Measurements from ENCODE around the gene VMAC.
"Not testable (repeated sequence)": the region's sequence is repeated elsewhere in the genome, so short reads cannot be mapped to it uniquely, and the experiment has no call there.

The VMAC gene

DNA sequence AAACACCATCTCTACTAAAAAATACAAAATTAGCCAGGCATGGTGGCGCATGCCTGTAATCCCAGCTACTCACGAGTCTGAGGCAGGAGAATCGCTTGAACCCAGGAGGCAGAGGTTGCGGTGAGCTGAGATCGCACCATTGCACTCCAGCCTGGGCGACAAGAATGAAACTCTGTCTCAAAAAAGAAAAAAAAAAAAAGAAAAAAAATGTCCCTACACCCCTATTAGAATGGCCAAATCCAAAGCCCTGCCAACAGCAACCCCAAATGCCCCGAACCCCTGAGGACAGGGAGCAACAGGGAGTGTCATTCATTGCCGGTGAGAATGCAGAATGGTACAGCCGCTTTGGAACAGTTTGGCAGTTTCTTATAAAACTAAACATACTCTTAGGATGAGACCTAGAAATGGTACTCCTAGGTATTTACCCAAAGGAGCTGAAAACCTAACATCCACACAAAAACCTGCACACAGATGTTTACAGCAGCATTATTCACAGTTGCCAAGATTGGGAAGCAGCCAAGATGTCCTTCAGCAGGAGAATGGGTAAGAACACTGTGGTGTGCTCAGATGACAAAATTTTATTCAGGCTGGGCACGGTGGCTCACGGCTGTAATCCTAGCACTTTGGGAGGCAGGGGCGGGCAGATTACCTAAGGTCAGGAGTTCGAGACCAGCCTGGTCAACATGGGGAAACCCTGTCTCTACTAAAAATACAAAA, 21.4 kb upstream of the VMAC start:
- DNase-seq (ENCODE audit: low read depth in 2 of 2): not testable (repeated sequence)

DNA sequence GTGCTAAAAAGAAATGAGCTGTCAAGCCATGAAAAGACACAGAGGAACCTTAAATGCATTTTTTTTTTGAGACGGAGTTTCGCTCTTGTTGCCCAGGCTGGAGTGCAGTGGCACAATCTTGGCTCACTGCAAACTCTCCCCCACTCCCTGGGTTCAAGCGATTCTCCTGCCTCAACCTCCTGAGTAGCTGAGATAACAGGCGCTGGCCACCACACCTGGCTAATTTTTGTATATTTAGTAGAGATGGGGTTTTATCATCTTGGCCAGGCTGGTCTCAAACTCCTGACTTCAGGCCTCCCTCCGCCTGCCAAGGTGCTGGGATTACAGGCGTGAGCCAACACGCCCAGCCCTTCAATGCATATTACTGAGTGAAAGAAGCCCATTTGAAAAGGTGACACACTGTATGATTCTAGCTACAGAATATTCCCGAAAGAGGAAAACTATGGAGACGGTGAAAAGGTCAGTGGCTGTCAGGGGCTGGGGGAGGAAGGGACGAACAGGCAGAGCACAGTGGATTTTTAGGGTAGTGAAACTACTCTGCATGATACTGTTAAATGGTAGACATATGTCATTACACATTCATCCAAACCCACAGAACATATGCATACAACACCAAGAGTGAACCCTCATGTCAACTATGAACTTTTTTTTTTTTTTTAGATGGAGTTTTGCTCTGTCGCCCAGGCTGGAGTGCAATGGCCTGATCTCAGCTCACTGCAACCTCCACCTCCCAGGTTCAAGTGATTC, 20.4 kb upstream of the VMAC start:
- not testable (repeated sequence) for DNase-seq (ENCODE audit: low read depth in 2 of 2)

DNA sequence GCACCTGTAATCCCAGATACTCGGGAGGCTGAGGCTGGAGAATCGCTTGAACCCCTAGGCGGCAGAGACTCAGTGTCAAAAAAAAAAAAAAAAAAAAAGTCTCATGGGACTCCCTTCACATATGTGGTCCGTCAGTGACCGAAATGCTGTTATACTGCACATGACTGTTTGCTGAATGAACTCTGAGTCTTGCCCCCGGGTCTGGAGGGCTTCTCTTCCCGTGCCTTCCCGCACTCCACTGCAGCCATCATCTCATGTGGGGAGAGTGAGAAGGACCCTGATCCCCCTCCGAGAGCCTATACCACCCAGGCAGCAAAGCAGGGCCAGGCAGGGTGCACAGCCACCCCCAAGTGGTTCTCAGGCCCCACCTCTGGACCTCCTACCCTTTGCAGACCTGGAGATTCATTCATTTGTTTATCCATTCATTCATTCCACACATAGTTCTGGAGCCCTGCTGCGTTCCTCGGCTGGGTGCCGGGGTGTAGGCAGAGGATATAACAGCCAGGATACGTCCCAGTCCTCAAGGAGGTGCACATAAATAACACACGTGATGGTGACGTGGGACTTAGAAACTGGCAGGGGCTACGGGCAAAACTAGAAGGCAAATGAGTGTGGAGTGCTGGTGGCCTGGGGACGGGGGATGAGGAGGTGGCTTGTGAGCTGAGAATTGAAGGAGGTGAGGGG, 15.2 kb upstream of the VMAC start:
- no peak for DNase-seq (ENCODE audit: low read depth in 2 of 2)

DNA sequence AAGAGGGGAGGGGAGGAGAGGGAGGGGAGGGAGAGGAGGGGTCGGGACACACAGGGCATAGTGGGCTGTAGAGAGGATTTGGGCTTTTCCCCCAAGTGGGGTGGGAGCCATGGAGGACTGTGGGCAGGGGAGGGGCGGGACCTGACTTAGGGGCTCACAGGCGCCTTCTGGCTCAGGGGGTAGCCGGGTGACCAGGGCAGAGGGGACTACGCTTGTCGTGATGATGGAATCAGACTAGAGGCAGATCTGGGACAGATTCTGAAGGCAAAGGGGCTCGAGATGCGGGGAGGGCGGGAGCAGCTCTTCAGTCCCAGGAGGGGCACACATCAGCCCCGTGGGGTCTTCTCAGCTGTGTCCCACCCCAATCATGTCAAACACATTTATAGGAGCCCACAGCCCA, 14.6 kb upstream of the VMAC start:
- DNase-seq (ENCODE audit: low read depth in 2 of 2): no peak

DNA sequence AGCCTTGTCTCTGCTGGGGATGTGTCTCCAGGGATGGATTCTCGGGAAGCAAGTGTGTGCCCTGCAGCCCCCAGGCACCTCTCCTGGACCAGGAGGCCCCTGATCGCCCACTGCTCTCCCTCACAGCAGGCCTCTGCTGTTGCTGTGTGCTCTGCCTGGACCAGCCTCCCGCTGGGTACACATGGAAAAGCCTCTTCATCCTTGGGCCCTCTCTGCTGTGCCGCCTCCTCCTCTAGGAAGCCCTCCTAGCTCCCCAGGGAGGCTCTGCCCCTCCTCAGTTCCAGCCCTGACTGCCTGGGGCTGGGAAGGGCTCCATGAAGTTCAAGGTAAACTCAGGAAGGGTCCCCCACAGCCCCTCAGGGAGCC, 13.1 kb upstream of the VMAC start:
- DNase-seq (ENCODE audit: low read depth in 2 of 2): no peak

DNA sequence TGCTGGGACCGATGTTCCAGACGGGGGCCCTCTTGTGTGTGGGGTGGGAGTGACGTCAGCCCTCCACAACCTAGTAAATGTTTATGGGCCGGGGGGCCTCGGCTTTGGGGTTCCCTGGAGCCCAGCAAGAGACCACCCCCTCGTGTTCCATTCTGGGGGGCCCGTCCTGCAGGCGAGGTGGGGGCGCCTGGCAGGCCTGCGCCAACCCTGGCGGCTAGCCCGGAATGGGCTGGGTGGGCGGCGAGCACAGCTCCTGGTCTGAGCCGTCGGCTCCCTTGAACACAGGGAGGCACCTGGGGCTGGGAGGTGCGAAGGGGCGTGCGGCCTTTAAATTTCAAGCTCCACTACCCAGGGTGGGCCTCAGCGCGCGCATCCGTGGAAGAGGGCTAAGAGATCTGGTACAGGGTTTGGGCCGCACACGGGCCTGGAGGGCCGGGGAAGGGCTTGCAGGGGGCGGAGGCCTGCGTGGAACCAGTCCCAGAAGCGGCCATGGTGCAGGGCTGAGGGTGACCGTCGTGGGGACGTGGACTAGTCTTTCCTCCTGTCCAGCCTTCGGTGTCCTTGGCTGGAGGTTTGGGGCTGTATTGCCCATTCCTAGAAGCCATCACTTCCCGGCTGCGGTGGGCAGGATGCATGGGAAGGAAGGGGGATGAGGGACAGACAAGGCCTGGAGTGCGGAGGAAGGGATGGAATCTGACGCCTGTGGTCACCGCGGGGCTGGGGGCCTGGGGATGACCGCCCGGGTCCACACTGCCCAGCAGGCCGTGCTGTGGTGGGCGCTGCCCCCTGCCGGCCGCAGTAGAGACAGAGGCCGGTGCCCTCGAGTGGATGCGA, 12.5 kb upstream of the VMAC start:
- no peak for DNase-seq (ENCODE audit: low read depth in 2 of 2)

DNA sequence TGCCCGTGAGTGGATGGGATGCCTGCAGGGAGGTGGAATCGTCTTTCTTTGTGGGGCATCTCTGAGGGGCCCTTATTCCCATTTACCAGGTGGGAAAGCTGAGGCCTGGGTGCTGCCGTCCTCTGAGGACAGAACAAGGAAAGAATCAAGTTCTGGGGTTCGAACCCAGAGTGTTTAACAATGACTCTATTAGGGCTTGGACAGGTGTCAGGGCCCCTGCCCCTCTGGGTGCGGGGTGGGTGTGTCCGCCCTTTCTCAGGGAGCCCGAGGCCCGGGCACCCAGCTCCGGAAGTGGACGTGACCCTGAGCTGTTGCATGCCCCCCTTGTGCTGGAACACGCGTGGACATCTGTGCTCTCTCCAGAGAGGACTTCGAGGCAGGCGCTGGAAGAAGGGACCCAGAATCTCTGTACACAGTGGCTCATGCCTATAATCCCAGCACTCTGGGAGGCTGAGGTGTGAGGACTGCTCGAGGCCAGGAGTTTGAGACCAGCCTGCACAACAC, 11.8 kb upstream of the VMAC start:
- no peak for DNase-seq (ENCODE audit: low read depth in 2 of 2)

DNA sequence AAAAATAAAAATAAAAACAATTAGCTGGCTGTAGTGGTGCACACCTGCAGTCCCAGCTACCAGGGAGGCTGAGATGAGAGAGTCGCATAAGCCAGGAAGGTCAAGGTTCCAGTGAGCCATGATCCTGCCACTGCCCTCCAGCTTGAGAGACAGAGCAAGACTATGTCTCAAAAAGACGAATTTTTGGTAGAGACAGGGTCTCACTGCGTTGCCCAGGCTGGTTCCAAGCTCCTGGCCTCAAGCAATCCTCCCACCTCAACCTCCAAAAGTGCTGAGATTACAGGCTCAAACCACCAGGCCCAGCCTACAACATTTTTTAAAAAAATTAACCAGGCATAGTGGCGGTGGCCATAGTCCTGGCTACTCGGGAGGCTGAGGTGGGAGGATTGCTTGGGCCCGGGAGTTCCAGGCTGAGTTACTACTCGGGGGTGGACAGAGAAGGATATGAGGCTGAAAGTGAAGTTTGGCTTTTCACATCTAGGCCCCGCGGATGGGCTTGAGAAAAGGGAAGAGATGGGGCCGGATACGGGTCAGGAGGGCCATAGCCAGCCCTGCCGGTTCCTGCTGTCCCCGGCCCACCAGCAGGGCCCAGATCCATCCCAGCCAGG, 11.3 kb upstream of the VMAC start:
- no peak for DNase-seq (ENCODE audit: low read depth in 2 of 2)

DNA sequence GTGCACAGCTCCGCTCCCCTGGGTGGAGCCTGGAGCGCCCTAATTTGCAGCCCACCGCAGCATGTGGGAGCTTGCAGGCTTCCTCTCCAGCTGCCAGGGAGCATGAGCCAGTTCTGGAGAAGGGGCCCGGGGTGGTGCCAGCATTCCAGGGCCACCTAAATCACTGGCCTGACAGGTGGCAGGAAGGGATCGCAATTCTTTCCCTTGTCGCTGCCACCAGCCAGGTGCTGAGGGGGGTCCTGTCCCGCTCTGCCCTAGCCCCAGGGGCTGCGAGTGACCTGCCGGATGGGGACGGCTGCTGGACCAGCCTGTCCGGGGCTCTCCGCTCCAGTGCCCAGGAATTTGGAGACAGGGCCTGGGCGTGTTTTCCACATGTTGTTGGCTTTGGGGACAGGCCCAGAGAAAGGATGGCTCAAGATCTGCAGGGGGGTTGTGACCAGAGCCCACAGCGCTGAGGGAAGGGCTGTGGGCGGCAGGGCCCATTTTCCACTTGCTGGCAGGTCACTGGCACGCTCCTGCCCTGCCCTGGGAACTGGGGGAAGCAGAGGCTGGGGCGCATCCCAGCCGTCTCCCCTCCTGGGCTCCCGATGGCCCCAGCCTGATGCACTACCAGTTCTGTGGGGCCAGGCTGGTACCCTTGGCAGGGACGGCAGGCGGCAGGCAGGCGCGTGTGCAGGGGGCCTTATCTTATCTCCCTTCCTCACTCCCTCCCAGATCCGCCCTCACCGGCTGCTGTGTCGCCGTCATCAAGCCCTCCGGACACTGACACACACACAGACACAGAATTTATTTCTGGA, 10.6 kb upstream of the VMAC start:
- no peak for DNase-seq (ENCODE audit: low read depth in 2 of 2)

DNA sequence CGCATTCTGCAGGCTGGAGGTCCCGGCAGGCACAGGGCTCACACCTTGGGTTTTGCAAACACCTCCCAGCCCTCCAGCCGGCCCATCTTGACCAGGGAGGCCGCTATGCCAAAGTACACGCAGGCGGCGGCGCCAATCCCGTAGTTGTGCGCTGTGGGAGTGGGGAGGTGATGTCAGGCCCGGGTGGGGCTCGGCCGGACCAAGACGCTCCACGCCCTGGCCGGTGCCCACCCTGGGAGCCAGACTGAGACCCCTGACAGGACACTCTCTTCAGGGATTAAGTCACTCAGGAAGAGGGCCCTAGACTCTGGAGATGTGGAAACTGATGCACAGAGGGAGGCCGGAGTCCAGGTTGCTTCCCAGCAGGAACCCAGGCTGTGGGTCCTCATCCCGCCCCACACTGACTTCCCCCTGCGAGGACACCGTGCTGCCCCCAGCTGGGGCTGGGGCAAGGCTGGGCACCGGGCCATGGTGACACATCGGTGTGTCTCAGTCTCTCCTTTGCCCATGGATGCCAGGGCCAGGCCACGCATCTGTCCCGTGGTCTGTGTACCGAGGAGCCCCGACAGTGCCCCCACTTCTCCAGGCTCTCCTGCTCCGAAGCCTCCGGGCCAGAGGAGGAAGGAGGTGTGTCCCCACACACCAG, 9.8 kb upstream of the VMAC start:
- DNase-seq (ENCODE audit: low read depth in 2 of 2): no peak

DNA sequence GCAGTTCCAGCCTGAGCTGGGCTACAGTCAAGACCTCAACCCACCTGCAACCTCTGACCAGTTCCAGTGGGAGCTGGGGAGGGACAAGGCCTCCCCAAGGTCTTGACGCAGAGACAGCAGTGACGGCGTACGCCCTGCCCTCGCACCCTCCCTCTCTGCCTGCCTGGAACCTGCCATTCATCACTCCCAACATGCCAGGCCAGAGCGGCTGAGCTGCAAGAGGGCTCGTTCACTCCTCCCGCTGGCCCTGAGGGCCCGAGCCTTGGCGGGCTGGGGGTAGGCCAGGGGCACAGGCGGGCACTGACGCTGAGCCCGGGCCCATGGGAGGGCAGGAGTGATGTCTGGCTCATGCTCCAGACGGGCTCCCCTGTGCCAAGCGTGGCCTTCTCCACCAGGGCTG, 9.3 kb upstream of the VMAC start:
- DNase-seq (ENCODE audit: low read depth in 2 of 2): no peak

DNA sequence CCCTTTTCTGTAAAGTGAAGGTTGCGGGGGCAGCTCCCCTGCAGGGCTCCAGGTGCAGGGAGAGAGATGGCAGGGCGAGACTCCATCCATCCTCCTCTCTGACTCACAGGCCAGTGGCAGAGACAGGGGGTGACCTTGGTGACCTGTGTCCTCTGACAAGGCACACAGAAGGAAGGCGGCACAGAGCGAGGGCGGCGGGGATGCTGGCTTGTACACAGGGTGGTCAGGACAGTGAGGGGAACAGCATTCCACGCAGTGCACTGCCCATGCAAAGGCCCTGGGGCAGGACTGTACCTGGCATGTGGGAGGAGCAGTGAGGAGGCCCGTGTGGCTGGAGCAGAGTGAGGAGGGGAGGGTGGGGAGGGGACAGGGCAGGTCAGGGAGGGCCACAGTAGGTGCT, 8.8 kb upstream of the VMAC start:
- no peak for DNase-seq (ENCODE audit: low read depth in 2 of 2)

DNA sequence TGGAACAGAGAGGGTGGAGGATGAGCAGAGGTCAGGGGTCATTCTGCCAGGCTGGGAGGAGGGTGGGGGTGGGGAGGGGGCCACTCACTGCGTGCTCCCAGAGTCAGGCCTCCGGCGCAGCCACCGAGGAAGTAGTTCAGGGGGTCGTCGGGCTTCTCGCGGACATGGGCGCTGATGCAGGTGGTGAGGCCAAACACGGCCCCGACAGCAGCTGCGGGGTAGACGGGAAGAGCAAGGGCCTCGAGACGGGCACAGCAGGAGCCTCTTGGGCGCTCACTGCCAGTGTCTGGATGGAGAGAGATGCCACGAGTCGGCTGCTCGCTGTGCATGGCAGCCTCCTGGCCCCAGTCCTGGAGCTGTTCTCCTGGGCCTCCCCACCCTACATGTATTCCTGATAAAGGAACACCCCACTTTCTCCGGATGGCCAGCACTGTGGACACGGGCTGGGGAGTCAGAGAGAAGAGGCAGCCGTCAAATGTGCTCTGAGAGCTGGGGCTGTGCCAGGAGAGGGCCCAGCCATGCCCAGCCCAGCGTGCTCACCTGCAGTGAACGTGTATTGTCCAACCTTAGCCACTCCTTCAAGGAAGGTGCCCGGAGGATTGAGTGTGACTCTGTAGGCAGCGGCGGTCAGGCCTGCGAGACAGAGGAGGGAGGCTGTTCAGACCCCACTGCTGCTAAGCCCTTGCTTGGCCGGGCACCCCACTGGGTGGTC, 8.2 kb upstream of the VMAC start:
- no peak for DNase-seq (ENCODE audit: low read depth in 2 of 2)

DNA sequence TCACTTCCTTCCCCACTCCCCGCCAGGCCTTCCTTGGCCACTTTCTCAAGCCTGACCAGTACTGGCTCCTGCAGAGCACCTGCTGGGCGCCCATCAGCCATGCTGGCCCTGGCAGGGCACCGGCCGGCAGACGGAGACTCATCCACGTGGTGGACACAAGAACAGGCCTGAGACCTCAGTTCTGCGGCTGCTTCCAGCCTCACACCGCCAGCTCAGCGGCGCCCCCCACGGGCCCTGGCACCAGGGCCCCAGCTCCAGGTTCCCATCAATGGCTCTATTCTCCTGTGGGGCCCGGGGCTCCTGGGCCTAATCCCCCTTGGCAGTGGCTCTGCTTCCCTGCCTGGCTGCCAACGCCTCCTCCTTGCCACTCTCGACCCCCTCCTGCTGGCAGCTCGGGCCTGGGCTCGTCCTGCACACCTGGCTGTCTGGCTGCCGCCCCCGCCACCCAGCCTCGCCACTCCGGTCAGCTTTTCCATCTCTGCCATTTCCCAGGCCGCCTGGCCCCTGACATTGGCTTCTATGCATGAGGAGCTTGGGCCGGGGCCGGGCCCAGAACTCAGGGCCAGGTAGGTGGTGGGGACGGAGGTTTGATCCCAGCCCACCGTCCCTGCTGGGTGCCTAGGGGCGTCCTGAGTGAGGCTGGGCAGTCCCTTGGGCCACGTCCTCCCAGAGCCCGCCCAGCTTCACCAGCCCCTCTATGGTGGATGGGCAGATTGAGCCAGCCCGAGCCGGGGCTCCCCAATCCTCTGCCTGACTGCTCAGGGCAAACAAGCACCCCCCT, 7.3 kb upstream of the VMAC start:
- no peak for DNase-seq (ENCODE audit: low read depth in 2 of 2)

DNA sequence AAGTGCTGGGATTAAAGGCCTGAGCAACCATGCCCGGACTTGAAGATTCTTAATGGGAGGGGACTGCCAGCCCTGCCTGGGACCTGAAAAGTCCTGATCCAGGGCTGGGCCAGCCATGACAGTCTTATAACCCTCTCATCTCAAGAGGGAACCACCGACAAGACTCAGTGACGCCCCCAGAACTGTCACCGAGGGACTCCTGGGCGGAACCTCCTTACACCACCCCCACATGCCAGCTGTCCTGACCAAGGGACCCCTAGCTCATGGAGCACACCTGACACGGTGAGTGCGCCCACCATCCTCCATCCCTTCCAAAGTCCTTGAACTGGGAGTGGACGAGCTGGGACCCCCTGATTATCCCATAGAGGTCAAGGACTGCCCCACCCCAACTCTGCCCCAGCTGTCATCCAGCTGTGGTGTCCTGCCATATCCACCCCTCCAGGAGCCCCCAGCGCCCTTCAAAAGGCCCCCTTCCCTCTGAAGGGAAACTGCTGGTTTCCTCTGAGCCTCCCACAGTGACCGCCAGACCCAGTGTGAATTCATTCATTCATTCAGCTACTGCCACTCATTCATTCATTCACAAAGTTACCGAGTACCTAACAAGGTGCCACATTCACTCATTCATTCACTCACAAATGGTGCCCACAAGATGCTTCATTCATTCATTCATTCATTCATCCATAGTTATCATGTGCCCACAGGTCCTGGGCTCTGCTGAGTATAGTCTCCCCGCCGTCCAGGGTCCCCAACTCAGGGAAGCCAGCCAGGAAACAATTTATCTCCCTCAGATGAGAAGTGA, 4.7 kb upstream of the VMAC start:
- no peak for DNase-seq (ENCODE audit: low read depth in 2 of 2)

DNA sequence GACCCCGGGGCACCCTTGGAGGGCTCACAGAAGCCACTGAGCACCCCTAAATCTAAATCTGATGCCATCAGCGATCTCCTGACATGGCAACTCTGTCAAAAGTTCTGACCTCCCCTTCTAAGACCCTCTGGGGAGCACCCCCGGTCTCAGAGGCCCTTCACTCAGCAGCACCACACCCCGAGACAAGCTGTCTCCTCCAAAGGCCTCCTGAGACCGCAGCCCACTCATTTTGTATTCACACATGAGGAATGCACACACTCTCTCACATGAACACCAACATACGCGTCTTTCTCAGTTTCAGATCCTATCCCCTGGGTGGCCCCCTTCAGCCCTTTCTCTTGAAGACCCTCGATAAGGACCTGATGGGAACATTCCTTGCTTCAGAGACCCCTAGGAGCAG, 3.7 kb upstream of the VMAC start:
- DNase-seq (ENCODE audit: low read depth in 2 of 2): no peak

DNA sequence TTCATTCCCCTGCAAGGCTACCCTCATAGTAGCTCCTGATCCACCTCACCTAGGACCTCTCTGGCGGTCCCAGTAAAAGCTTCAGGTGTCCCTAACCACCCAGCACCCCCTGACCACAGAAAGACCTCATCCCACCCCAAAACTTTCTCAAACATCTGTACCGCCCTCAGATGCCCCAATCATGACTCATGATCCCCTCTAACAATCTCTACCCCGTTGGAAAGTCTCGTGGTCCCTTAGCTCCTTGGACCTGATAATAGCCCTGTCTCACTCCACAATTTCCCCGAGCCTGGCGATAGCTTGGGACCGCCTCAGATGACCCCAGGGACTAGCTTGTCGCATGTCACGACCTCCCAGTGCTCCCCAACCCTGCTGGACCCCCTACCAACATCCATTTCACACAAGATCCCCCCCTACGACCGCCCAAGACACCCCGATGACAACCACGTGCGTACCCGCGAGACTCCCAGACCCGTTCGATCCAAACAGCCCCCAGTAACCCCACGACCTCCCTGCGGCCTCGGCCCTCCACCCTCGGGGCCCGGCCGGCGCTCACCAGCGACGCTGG, 1.5 kb upstream of the VMAC start:
- DNase-seq (ENCODE audit: low read depth in 2 of 2): peak in 1 of 2 experiments; percentile 10

Measured in fibroblast of skin of left biceps (primary cell).